NCI-H1048 (cell line): ENCODE measurements around the gene CYP27B1.
"Not testable (repeated sequence)": the region's sequence is repeated elsewhere in the genome, so short reads cannot be mapped to it uniquely, and the experiment has no call there.

Source experiments
- DNase-seq: peaks from one replicate; lab custom pipeline; 2025; lab: John Stamatoyannopoulos, UW

Gene CYP27B1

GRCh38 chr12:57722716-57723629, 43.9 kb downstream of the CYP27B1 start:
- no peak for DNase-seq

- not testable (repeated sequence) for DNase-seq
These were observed 44.9 kb downstream of the CYP27B1 start for GRCh38 chr12:57721846-57722608.

- no peak for DNase-seq
These were observed 46.0 kb downstream of the CYP27B1 start for GRCh38 chr12:57720606-57721595.

- DNase-seq: no peak
These were observed 46.9 kb downstream of the CYP27B1 start for GRCh38 chr12:57719777-57720605.

- DNase-seq: no peak
These were observed 48.0 kb downstream of the CYP27B1 start for GRCh38 chr12:57718641-57719528.

- no peak for DNase-seq
These were observed 48.8 kb downstream of the CYP27B1 start for GRCh38 chr12:57717846-57718640.

GRCh38 chr12:57717131-57717530, 49.7 kb downstream of the CYP27B1 start:
- DNase-seq: no peak

GRCh38 chr12:57716305-57716704, 50.6 kb downstream of the CYP27B1 start:
- DNase-seq: no peak

- no peak for DNase-seq
These were observed 51.1 kb downstream of the CYP27B1 start for GRCh38 chr12:57715786-57716185.

- DNase-seq: not testable (repeated sequence)
These were observed 51.7 kb downstream of the CYP27B1 start for GRCh38 chr12:57715036-57715748.

- DNase-seq: no peak
These were observed 53.7 kb downstream of the CYP27B1 start for GRCh38 chr12:57713209-57713608.

GRCh38 chr12:57712701-57713100, 54.2 kb downstream of the CYP27B1 start:
- no peak for DNase-seq
